GM23338 (cell line): ENCODE measurements around the gene PRDM11. TPM values are rescaled to one million over a fixed set of nuclear protein-coding genes. Genes with fewer than 3 reads are reported as not detected.

Experiments
- ATAC-seq: fragments of 200-7000 bp; cut with Tn5 transposase; 3 replicates; pipeline ENCODE4 v1.9.1; 2020
- DNase-seq: peaks from one replicate; pipeline ENCODE4 v3.0.0-alpha.2; 2015; ENCODE audit warnings: low spot score
- H2AFZ ChIP-seq: fragments of 200-600 bp; sonication (generic); 2 replicates; pipeline ENCODE4 v1.8.0; 2016; ENCODE audit warnings: antibody characterized with exemption, mild to moderate bottlenecking, moderate library complexity
- H3F3A ChIP-seq: fragments of 200-600 bp; sonication (generic); replicated peaks from 2 replicates; pipeline ENCODE4 v1.8.0; 2017; ENCODE audit warnings: antibody characterized with exemption, mixed run types, low read depth
- H3K27ac ChIP-seq: fragments of 200-600 bp; sonication (generic); 2 replicates; pipeline ENCODE4 v1.6.1; 2016; ENCODE audit warnings: low read depth
- H3K27me3 ChIP-seq: fragments of 200-600 bp; sonication (generic); 2 replicates; pipeline ENCODE4 v1.8.0; 2016; ENCODE audit warnings: mild to moderate bottlenecking, mixed run types, moderate library complexity; ENCODE audit not compliant: insufficient read depth
- H3K36me3 ChIP-seq: fragments of 200-600 bp; sonication (generic); 2 replicates; pipeline ENCODE4 v1.8.0; 2016; ENCODE audit warnings: mild to moderate bottlenecking; ENCODE audit not compliant: insufficient read depth
- H3K4me1 ChIP-seq: fragments of 200-600 bp; sonication (generic); 2 replicates; pipeline ENCODE4 v1.8.0; 2016; ENCODE audit warnings: mild to moderate bottlenecking, moderate library complexity; ENCODE audit not compliant: insufficient read depth
- H3K4me2 ChIP-seq: fragments of 200-600 bp; sonication (generic); 2 replicates; pipeline ENCODE4 v1.7.1; 2017; ENCODE audit warnings: mixed run types
- H3K4me3 ChIP-seq: fragments of 200-600 bp; sonication (generic); 2 replicates; pipeline ENCODE4 v1.6.1; 2016; ENCODE audit warnings: mixed run types
- H3K79me2 ChIP-seq: fragments of 200-600 bp; sonication (generic); replicated peaks from 2 replicates; pipeline ENCODE4 v1.8.0; 2017; ENCODE audit warnings: mild to moderate bottlenecking; ENCODE audit not compliant: insufficient read depth
- H3K9me2 ChIP-seq: fragments of 200-600 bp; sonication (generic); 2 replicates; pipeline ENCODE4 v1.8.0; 2017; ENCODE audit not compliant: insufficient read depth
- H4K20me1 ChIP-seq: fragments of 200-600 bp; sonication (generic); replicated peaks from 2 replicates; pipeline ENCODE4 v1.8.0; 2017; ENCODE audit warnings: mild to moderate bottlenecking; ENCODE audit not compliant: insufficient read depth
- H3K27ac Mint-ChIP-seq: 2 replicates; pipeline ENCODE4 v1.8.0; 2020; ENCODE audit warnings: inconsistent platforms, mild to moderate bottlenecking, moderate library complexity, mixed read lengths
- H3K27me3 Mint-ChIP-seq: 3 replicates; pipeline ENCODE4 v1.8.0; 2022; ENCODE audit warnings: low read depth, mild to moderate bottlenecking, moderate library complexity, mixed read lengths, inconsistent platforms; ENCODE audit not compliant: insufficient read depth, poor library complexity
- H3K36me3 Mint-ChIP-seq: 3 replicates; pipeline ENCODE4 v1.8.0; 2021; ENCODE audit warnings: low read depth, mild to moderate bottlenecking, inconsistent platforms, moderate library complexity, mixed read lengths
- H3K4me1 Mint-ChIP-seq: 3 replicates; pipeline ENCODE4 v1.8.0; 2020; ENCODE audit warnings: mild to moderate bottlenecking, inconsistent platforms, mixed read lengths
- H3K4me3 Mint-ChIP-seq: 3 replicates; pipeline ENCODE4 v1.8.0; 2021; ENCODE audit warnings: moderate library complexity, mild to moderate bottlenecking, inconsistent platforms, mixed read lengths
- H3K9me3 Mint-ChIP-seq: 3 replicates; pipeline ENCODE4 v1.8.0; 2020; ENCODE audit warnings: moderate library complexity, mild to moderate bottlenecking, inconsistent platforms, mixed read lengths
- CREB1 ChIP-seq: fragments of 250-450 bp; sonication (Bioruptor Pico); IDR thresholded peaks from 2 replicates; pipeline ENCODE4 v1.5.0; 2020; ENCODE audit warnings: low read depth, mild to moderate bottlenecking, moderate library complexity
- CTCF ChIP-seq, 2 experiments: fragments of 200-600 bp in 1 of 2; sonication (generic) in 1 of 2; conservative IDR thresholded peaks; 2 replicates each; pipeline versions ENCODE4 v1.5.1 to v1.6.1; 2016 to 2017; ENCODE audit warnings: antibody characterized with exemption in 2 of 2, low read depth in 2 of 2, mild to moderate bottlenecking in 2 of 2, moderate library complexity in 1 of 2
- ETS1 ChIP-seq: IDR thresholded peaks from 2 replicates; pipeline ENCODE4 v1.6.1; 2016; ENCODE audit warnings: antibody characterized with exemption
- EZH2phosphoT487 ChIP-seq: fragments of 200-600 bp; sonication (generic); IDR thresholded peaks from one replicate; pipeline ENCODE4 v1.8.1; 2018; ENCODE audit warnings: antibody characterized with exemption; ENCODE audit not compliant: unreplicated experiment
- JUNB ChIP-seq: IDR thresholded peaks from one replicate; pipeline ENCODE4 v1.6.1; 2016; ENCODE audit warnings: antibody characterized with exemption; ENCODE audit not compliant: unreplicated experiment
- NANOG ChIP-seq: IDR thresholded peaks from 2 replicates; pipeline ENCODE4 v1.6.1; 2016; ENCODE audit warnings: antibody characterized with exemption, borderline replicate concordance
- POLR2AphosphoS5 ChIP-seq: IDR thresholded peaks from 2 replicates; pipeline ENCODE4 v1.6.1; 2016; ENCODE audit warnings: antibody characterized with exemption, low read depth
- REST ChIP-seq: IDR thresholded peaks from one replicate; pipeline ENCODE4 v1.6.1; 2018; ENCODE audit warnings: antibody characterized with exemption; ENCODE audit not compliant: unreplicated experiment
- STAT1 ChIP-seq: IDR thresholded peaks from one replicate; pipeline ENCODE4 v1.6.1; 2016; ENCODE audit warnings: antibody characterized with exemption; ENCODE audit not compliant: unreplicated experiment
- ZNF114 ChIP-seq: fragments of 250-450 bp; sonication (Bioruptor Pico); IDR thresholded peaks from 2 replicates; pipeline ENCODE4 v1.5.0; 2020; ENCODE audit warnings: mild to moderate bottlenecking, moderate library complexity
- ZNF331 ChIP-seq: fragments of 250-450 bp; sonication (Bioruptor Pico); IDR thresholded peaks from 2 replicates; pipeline ENCODE4 v1.5.0; 2020; ENCODE audit warnings: low read depth, mild to moderate bottlenecking, moderate library complexity
- ZNF462 ChIP-seq: fragments of 250-450 bp; sonication (Bioruptor Pico); IDR thresholded peaks from 2 replicates; pipeline ENCODE4 v1.5.0; 2020; ENCODE audit warnings: mild to moderate bottlenecking, moderate library complexity
- polyA plus RNA-seq: library from polyadenylated mRNA; unstranded; fragments of >200 nt; fragmentation: Nextera tagmentation; extraction: Ambion mirVana; gene quantifications from 2 replicates; pipeline ENCODE4 v1.2.1, GENCODE V29; 2016
- total RNA-seq: library from RNA; depleted of rRNA; stranded (reverse); fragments of >200 nt; shearing (Covaris generic); gene quantifications from 2 replicates; pipeline ENCODE4 v1.2.3, GENCODE V29; 2014

The PRDM11 gene
- total and polyA plus RNA-seq, 2 experiments from 2014 or later = 0.97 to 10.4 TPM

- TF ChIP-seq ZNF331 (CRISPR knock-in tag) (no peak), NANOG (no peak), CTCF (conservative IDR thresholded peaks at IDR 0.05; ENCODE audit: low read depth in 2 of 2) (no peak), CREB1 (CRISPR knock-in tag) (no peak), REST (no peak), ZNF462 (CRISPR knock-in tag) (no peak), JUNB (no peak), ZNF114 (CRISPR knock-in tag) (no peak), ETS1 (no peak), EZH2phosphoT487 (no peak), STAT1 (no peak), POLR2AphosphoS5 (no peak)
- H3K9me2 ChIP-seq = no peaks in the 10 kb centered on the region
- DNase-seq = no peak
- Mint-ChIP-seq H3K36me3 (no peaks in the 10 kb centered on the region; the same call in 2 of the 3 replicates), H3K27ac (no peak overlapping the region), H3K4me1 (peaks cover 8% of the 10 kb centered on the region), H3K27me3 (peaks cover 23% of the 10 kb centered on the region), H3K9me3 (no peaks in the 10 kb centered on the region), H3K4me3 (no peak overlapping the region)
- no peaks in the 10 kb centered on the region for H4K20me1 ChIP-seq
- no peaks in the 10 kb centered on the region for H3K79me2 ChIP-seq
- no peak overlapping the region for H3K4me3 ChIP-seq
- ATAC-seq = no peak
- H3K27me3 ChIP-seq = peaks cover 25% of the 10 kb centered on the region
- no peak overlapping the region for H3K27ac ChIP-seq
- no peak overlapping the region for H3K4me2 ChIP-seq
- no peaks in the 10 kb centered on the region for H3F3A ChIP-seq
- H2AFZ ChIP-seq = no peak overlapping the region
- H3K36me3 ChIP-seq = no peaks in the 10 kb centered on the region
- H3K4me1 ChIP-seq = 0 out of 2 replicates have a peak, but pooled peaks cover 7% of the 10 kb centered on the region
These were observed 5.3 kb upstream of the PRDM11 start for GRCh38 chr11:45141171-45141570.
